DND-41 (cell line): Measurements from ENCODE around the gene PCSK1N.
A peak's percentile ranks its signal among the peaks of the same experiment; 100 is the strongest.

ENCODE experiments used
- ATAC-seq: fragments of 200-7000 bp; cut with Tn5 transposase; 3 replicates; pipeline ENCODE4 v1.9.1; 2021; ENCODE audit warnings: low read depth; ENCODE audit not compliant: insufficient read depth
- DNase-seq: peaks from one replicate; pipeline ENCODE4 v3.0.0-alpha.2; 2020
- H2AFZ ChIP-seq: 2 replicates; pipeline ENCODE4 v1.6.0; 2012; ENCODE audit warnings: low read depth, low read length
- H3K27ac ChIP-seq: 2 replicates; pipeline ENCODE4 v1.5.1; 2012; ENCODE audit warnings: low read length, inconsistent platforms
- H3K27me3 ChIP-seq: fragments of 200-600 bp; sonication (generic); 2 replicates; pipeline ENCODE4 v1.6.0; 2012; ENCODE audit warnings: low read length, mild to moderate bottlenecking, inconsistent platforms; ENCODE audit not compliant: insufficient read depth, poor library complexity
- H3K36me3 ChIP-seq: 2 replicates; pipeline ENCODE4 v1.5.1; 2012; ENCODE audit warnings: low read length, inconsistent platforms; ENCODE audit not compliant: insufficient read depth
- H3K4me1 ChIP-seq: 2 replicates; pipeline ENCODE4 v1.5.1; 2012; ENCODE audit warnings: mild to moderate bottlenecking, low read length; ENCODE audit not compliant: insufficient read depth
- H3K4me2 ChIP-seq: 2 replicates; pipeline ENCODE4 v1.6.0; 2012; ENCODE audit warnings: mild to moderate bottlenecking, moderate library complexity, low read length, inconsistent platforms; ENCODE audit not compliant: insufficient read depth
- H3K4me3 ChIP-seq, 2 experiments: fragments of 200-600 bp in 1 of 2; shearing (Covaris generic) in 1 of 2; 2 replicates each; pipeline ENCODE4 v1.5.1; 2012 to 2016; ENCODE audit warnings: inconsistent platforms in 2 of 2, low read length in 2 of 2, mild to moderate bottlenecking in 2 of 2, low read depth in 1 of 2, moderate library complexity in 1 of 2
- H3K79me2 ChIP-seq: 2 replicates; pipeline ENCODE4 v1.6.0; 2012; ENCODE audit warnings: low read length, inconsistent platforms; ENCODE audit not compliant: insufficient read depth
- H3K9ac ChIP-seq: 2 replicates; pipeline ENCODE4 v1.6.0; 2012; ENCODE audit warnings: low read depth, mild to moderate bottlenecking, inconsistent platforms, low read length, moderate library complexity
- H3K9me3 ChIP-seq: 2 replicates; pipeline ENCODE4 v1.5.1; 2012; ENCODE audit warnings: low read length, moderate library complexity, mild to moderate bottlenecking, inconsistent platforms; ENCODE audit not compliant: insufficient read depth, severe bottlenecking
- H4K20me1 ChIP-seq: 2 replicates; pipeline ENCODE4 v1.6.0; 2012; ENCODE audit warnings: low read length; ENCODE audit not compliant: insufficient read depth
- EZH2 ChIP-seq: IDR thresholded peaks from 3 replicates; pipeline ENCODE4 v1.6.1; 2012; ENCODE audit warnings: borderline replicate concordance, low read depth, mild to moderate bottlenecking, moderate library complexity, low read length, inconsistent platforms; ENCODE audit not compliant: severe bottlenecking
- TF ChIP-seq, protein P1 (sequence below): IDR thresholded peaks from 2 replicates; pipeline ENCODE4 v1.5.1; 2012; ENCODE audit warnings: borderline replicate concordance, low read length, moderate library complexity, mild to moderate bottlenecking; ENCODE audit not compliant: poor library complexity, severe bottlenecking; ENCODE audit errors: extremely low read depth

Gene PCSK1N

DNA sequence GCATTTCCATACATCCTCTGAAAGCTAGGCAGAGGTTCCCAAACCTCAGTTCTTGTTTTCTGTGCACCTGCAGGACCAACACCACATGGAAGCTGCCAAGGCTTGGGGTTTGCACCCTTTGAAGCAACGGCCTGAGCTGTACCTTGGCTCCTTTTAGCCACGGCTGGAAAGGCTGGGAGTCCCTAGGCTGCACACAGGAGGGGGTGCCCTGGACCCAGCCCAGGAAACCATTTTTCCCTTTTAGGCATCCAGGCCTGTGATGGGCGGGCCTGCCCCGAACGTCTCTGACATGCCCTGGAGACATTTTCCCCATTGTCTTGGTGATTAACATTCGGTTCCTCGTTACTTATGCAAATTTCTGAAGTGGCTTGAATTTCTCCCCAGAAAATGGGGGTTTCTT lies 17.4 kb upstream of the PCSK1N start:
- Histone ChIP-seq H3K27me3 (no peaks in the 10 kb centered on the region), H3K4me2 (no peak overlapping the region), H2AFZ (no peak overlapping the region), H3K9me3 (no peaks in the 10 kb centered on the region), H3K9ac (no peak overlapping the region), H3K27ac (no peak overlapping the region), H4K20me1 (no peaks in the 10 kb centered on the region), H3K4me3 (no peak overlapping the region), H3K36me3 (no peaks in the 10 kb centered on the region), H3K79me2 (no peaks in the 10 kb centered on the region), H3K4me1 (no peaks in the 10 kb centered on the region)
- ATAC-seq (no peak), DNase-seq (no peak)
- no peak for TF ChIP-seq EZH2

DNA sequence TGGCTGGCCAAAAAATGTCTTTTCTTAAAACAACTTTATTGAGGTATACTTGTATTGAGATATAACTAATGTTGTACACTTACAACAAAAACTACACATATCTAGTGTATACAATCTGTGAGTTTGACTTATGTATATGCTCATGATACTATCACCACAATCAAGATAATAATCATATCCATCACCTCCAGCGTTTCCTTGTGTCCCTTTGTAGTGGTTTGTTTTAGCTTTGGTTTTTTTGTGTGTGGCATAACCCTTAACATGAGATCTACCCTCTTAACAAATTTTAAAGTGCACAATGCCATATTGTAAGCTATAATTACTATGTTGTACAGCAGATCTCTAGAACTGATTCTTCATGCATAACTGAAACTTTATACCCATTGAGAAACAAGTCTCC lies 13.4 kb upstream of the PCSK1N start:
- Histone ChIP-seq H4K20me1 (no peaks in the 10 kb centered on the region), H3K36me3 (no peaks in the 10 kb centered on the region), H3K79me2 (no peaks in the 10 kb centered on the region), H3K4me2 (no peak overlapping the region), H3K27me3 (no peaks in the 10 kb centered on the region), H3K9ac (no peak overlapping the region), H3K27ac (no peak overlapping the region), H3K4me3 (no peak overlapping the region), H3K9me3 (no peaks in the 10 kb centered on the region), H2AFZ (no peak overlapping the region), H3K4me1 (no peaks in the 10 kb centered on the region)
- TF ChIP-seq EZH2, result no peak
- TF ChIP-seq, protein P1, sequence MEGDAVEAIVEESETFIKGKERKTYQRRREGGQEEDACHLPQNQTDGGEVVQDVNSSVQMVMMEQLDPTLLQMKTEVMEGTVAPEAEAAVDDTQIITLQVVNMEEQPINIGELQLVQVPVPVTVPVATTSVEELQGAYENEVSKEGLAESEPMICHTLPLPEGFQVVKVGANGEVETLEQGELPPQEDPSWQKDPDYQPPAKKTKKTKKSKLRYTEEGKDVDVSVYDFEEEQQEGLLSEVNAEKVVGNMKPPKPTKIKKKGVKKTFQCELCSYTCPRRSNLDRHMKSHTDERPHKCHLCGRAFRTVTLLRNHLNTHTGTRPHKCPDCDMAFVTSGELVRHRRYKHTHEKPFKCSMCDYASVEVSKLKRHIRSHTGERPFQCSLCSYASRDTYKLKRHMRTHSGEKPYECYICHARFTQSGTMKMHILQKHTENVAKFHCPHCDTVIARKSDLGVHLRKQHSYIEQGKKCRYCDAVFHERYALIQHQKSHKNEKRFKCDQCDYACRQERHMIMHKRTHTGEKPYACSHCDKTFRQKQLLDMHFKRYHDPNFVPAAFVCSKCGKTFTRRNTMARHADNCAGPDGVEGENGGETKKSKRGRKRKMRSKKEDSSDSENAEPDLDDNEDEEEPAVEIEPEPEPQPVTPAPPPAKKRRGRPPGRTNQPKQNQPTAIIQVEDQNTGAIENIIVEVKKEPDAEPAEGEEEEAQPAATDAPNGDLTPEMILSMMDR, result no peak
- ATAC-seq (peak; percentile 83), DNase-seq (no peak)

DNA sequence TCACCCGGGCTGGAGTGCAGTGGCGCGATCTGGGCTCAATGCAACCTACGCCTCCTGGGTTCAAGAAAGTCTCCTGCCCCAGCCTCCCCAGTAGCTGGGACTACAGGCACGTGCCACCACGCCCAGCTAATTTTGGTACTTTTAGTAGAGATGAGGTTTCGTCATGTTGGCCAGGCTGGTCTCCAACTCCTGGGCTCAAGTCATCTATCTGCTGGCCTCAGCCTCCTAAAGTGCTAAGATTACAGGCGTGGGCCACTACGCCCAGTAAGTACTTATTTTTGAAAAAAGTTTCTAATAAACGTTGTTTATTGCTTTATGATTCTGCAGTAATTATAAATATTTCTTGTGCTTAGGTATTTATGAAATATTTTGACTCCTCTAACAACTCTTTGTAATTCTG lies 4.3 kb upstream of the PCSK1N start:
- Histone ChIP-seq H3K9ac (no peak overlapping the region), H3K4me1 (no peaks in the 10 kb centered on the region), H3K4me3 (no peak overlapping the region), H3K9me3 (no peaks in the 10 kb centered on the region), H3K27me3 (no peaks in the 10 kb centered on the region), H2AFZ (no peak overlapping the region), H3K36me3 (no peaks in the 10 kb centered on the region), H3K79me2 (no peaks in the 10 kb centered on the region), H4K20me1 (no peaks in the 10 kb centered on the region), H3K27ac (no peak overlapping the region), H3K4me2 (no peak overlapping the region)
- ATAC-seq (no peak), DNase-seq (no peak)
- TF ChIP-seq EZH2, result no peak
- TF ChIP-seq, protein P1, result no peak

GRCh38 chrX:48834383-48834709 lies 1.1 kb downstream of the PCSK1N start:
- Histone ChIP-seq H4K20me1 (no peaks in the 10 kb centered on the region), H3K4me2 (no peak overlapping the region), H3K27ac (no peak overlapping the region), H3K36me3 (no peaks in the 10 kb centered on the region), H3K9ac (no peak overlapping the region), H3K27me3 (no peaks in the 10 kb centered on the region), H2AFZ (no peak overlapping the region), H3K79me2 (no peaks in the 10 kb centered on the region), H3K4me1 (no peaks in the 10 kb centered on the region), H3K4me3 (no peak overlapping the region), H3K9me3 (no peaks in the 10 kb centered on the region)
- DNase-seq (no peak), ATAC-seq (no peak)
- no peak for TF ChIP-seq EZH2
- TF ChIP-seq, protein P1, result no peak
